NCI-H446 (cell line): ENCODE results near the gene DLG5.
"Not testable (repeated sequence)": the region's sequence is repeated elsewhere in the genome, so short reads cannot be mapped to it uniquely, and the experiment has no call there.

Experiments
- DNase-seq, 2 experiments: peaks; one replicate each; lab custom pipeline; 2025; lab: John Stamatoyannopoulos, UW

The DLG5 gene

DNA sequence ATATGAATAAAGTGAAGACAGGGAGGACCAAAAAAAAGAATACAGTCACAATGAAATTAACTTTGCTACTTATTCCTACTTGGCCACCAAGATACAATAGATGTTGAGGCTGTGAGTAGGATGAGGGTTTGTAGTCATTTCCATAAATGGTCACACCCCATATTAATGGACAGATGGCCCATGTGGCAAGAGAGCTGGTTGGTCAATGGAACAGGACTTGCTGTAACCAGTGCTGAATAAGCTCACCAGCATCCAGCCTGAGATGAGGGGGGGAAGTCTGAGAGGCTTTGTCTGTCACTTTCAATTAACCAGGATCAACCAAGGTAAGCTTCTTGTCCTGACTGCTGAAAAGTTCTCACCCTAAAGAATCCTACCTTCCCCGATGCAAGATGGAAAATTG is 158.5 kb downstream of the DLG5 start:
- DNase-seq: no peak

DNA sequence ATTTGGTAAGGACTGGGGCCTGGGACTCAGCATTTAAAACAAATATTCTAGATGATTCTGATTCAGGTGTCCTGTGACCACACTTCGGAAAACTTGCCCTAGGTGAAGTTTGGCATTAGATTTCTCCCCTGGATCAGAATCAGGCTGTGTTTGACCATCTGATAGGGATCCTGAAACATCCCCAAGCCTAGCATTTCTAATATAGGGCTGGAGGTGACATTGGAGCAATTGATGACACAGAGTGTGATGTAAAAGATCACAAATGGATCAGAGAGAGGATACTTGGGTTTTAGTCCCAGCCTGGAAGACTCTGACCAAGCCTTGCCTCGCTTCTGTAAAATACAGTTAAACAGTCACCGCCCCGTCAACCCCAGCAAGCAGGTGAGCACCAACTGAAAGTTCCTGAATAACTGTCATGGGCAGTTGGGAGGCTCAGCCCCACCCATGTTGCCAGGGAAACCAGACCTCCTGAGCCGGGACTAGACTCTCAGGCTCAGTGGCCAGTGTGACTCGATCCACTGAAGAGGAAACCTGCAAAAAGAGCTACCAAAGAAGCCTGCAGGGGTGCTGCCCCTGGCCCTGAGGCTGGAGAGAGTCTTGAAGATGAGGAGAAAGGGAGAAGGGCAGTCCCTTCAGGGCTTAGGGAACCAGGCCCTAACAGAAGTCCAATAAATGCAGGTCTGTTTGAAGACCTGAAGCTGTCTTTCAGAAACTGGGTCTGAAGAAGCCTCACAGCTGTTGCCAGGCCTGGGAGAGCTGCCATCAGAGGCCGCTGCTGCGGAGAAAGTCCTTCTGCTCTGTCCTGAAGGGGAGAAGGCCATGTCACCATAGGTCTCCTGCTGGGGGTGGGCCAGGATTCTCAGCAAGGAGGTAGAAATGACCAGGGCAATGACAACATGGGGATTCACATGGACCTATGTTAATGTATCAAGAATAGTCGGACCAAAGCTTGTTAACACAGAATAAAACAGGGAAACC is 162.8 kb downstream of the DLG5 start:
- no peak for DNase-seq

DNA sequence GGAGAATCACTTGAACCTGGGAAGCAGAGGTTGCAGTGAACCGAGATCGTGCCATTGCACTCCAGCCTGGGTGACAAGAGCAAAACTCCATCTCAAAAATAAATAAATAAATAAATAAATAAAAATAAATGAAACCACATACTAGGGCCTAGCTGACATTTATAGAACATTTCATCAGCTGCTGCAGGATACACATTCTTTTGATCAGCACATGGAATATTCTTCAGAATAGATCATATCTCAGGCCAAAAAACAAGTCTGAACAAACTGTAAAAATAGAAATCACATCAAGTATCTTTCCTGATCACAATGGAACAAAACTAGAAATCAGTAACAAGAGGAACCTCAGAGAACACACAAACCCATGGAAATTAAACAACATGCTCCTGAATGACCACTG is 168.1 kb downstream of the DLG5 start:
- not testable (repeated sequence) for DNase-seq

DNA sequence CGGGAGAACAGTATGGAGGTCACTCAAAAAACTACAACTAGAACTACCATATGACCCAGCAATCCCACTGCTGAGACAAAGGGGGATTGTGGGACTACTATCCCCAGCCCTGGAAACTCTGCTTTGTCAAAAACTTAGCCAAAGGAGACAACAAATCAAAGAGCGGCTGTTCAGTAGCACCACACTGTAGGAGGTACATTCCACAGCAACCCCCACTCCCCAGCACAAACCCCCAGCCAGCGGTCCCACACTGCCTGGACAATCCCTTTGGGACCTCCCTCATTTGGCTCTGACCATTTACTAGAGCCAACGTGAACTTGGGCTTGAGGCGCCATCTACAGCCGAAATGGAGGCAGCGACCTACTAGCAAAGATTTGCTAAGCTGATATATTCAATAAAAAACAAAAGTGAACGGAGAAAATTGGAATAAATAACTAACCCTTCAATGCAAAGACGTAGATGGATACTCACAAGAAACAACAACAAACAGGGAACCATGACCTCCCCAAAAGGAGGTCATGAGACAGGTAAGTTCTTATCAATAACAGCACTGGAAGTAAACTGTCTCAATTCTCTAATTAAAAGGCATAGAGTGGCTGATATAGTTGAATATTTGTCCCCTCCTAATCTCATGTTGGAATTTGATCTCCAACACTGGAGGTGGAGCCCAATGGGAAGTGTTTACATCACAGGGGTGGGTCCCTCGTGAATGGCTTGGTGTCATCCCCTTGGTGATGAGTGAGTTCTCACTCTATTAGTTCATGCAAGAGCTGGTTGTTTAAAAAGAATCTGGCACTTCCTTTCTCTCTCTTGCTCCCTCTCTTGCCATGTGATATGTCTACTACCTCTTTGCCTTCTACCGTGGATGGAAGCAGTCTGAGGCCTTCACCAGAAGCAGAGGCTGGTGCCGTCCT is 170.0 kb downstream of the DLG5 start:
- DNase-seq: peak; percentile 35 to 60

DNA sequence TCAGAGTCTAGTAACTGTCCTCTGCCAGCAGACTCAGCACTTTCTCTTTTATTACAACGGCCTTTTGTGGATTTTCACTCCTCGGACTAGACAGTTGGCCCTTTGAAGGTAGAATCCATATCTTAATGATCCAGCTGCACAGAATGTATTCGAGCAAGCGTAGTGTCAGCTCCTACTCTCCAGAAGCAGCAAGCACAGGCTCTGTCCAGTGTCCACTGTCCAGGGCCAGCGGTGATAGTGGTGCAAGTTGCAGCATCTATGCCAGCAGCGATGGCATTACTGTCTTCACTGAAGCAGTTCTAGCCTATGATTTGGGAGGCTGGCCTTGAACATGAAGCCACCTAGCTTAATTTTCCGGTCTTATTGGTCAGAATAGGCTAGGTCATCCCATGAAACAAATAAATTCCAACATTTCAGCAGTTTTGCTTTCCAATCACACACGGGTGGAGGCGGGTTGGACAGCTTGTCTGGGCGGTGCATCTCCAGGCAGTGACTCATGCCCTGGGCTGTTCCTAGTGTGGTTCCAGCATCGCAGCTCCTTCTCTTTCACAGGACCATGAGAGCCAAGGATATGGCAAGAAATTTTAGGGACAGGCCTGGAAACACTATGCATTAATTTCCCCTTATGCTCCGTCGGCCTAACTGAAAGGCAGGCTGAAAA is 180.4 kb downstream of the DLG5 start:
- DNase-seq: no peak

DNA sequence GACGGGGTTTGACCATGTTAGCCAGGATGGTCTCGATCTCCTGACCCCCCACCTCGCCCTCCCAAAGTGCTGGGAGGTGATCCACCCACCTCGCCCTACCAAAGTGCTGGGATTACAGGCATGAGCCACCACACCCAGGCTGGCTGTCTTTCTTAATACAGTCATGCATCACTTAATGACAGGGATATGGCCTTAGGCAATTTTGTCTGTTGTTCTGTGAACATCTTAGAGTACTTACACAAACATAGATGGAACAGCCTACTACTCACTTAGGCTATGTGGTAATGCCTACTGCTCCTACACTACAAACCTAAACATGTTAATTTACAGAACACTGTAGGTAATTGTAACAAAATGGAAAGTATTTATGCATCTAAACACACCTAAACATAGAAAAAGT is 182.3 kb downstream of the DLG5 start:
- DNase-seq: no peak

DNA sequence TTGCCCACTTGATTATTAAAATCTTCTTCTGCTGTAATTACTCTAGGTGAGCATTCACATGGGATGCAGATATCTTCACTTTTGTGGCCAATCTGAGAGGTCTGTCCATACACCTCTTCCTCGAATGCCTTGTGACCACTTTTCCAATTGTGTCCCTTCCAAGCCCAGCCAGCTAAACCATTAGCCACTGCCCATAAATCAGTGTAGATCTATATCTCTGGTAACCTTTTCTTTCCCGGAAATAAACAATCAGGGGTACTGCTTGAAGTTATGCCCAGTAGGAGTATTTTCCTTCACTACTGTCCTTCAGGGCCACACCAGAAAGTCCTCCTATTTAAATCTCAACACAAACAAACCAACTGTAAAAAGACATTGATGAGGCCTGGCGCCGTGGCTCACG is 184.4 kb downstream of the DLG5 start:
- no peak for DNase-seq

DNA sequence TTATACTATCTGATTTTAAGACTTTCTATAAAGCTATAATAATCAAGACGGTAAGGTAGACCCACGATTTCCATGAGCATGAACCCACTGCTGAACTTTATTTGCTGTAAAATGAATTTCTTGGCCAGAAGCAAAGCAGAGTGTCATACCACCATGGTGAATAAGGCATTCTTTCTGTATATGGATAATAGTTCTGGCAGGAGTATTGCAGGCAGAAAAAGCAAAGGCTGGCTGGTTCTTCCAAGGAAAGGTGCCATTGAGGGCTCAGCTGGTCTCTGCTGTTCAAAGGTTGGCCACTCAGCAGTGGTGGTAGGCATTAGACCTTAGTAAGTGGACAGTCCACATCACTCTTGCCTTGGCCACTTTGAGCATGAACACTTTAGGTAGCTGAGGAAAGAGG is 184.8 kb downstream of the DLG5 start:
- DNase-seq: no peak
